Ascending aorta (tissue), 2 donors: Measurements from ENCODE around the gene PLAC1. TPM values are rescaled to one million over a fixed set of nuclear protein-coding genes. Genes with fewer than 3 reads are reported as not detected.

Source experiments
- DNase-seq, 2 donors: peaks; one replicate each; pipeline ENCODE4 v3.0.0-alpha.2; 2019; ENCODE audit warnings: low spot score in 2 of 2
- H3K27ac ChIP-seq, 2 donors: fragments of 200-600 bp; sonication (generic); one replicate each; pipeline ENCODE4 v1.5.1; 2016 to 2017; ENCODE audit warnings: mild to moderate bottlenecking in 1 of 2
- H3K27me3 ChIP-seq: fragments of 200-600 bp; sonication (generic); one replicate; pipeline ENCODE4 v1.5.1; 2017
- H3K36me3 ChIP-seq, 2 donors: fragments of 200-600 bp; sonication (generic); one replicate each; pipeline ENCODE4 v1.5.1; 2016
- H3K4me1 ChIP-seq, 2 donors: fragments of 200-600 bp; sonication (generic); one replicate each; pipeline ENCODE4 v1.5.1; 2016 to 2017; ENCODE audit warnings: mild to moderate bottlenecking in 1 of 2
- H3K4me3 ChIP-seq, 2 donors: fragments of 200-600 bp; sonication (generic); one replicate each; pipeline ENCODE4 v1.5.1; 2016 to 2017; ENCODE audit warnings: mild to moderate bottlenecking in 1 of 2
- H3K9me3 ChIP-seq, 2 donors: fragments of 200-600 bp; sonication (generic); one replicate each; pipeline ENCODE4 v1.5.1; 2016
- CTCF ChIP-seq, 3 experiments: fragments of 200-600 bp in 2 of 3; fragments of 450-650 bp in 1 of 3; sonication (generic) in 2 of 3; IDR thresholded peaks; one replicate each; pipeline ENCODE4 v1.5.1; 2016 to 2019; ENCODE audit warnings: antibody characterized with exemption in 3 of 3, mild to moderate bottlenecking in 1 of 3, moderate library complexity in 1 of 3
- intact Hi-C: fragments of 100-400 bp; cut with DNase I; formaldehyde crosslinking; loops from one replicate; pipeline ENCODE4 v1.15.1; 2023
- total RNA-seq: library from RNA; depleted of rRNA; stranded (reverse); fragments of >200 nt; gene quantifications from one replicate; pipeline ENCODE4 v1.1.0, GENCODE V29; 2016

The PLAC1 gene
- total RNA-seq, 1 donor from 2014 or later: not detected

- no peaks in the 10 kb centered on the region for H3K9me3 ChIP-seq
- no peaks in the 10 kb centered on the region for H3K4me1 ChIP-seq
- no peak for TF ChIP-seq CTCF (IDR thresholded peaks at IDR 0.05)
- no peak overlapping the region for H3K27ac ChIP-seq
- no peaks in the 10 kb centered on the region for H3K27me3 ChIP-seq
- H3K36me3 ChIP-seq: no peaks in the 10 kb centered on the region
- no peak for DNase-seq
- H3K4me3 ChIP-seq: no peak overlapping the region
- intact Hi-C loops: no loop called here
These were observed 19.1 kb upstream of the PLAC1 start for GRCh38 chrX:134677332-134677731.

- Histone ChIP-seq H3K27me3 (no peaks in the 10 kb centered on the region), H3K27ac (no peak overlapping the region), H3K36me3 (no peaks in the 10 kb centered on the region), H3K4me1 (no peaks in the 10 kb centered on the region), H3K9me3 (no peaks in the 10 kb centered on the region), H3K4me3 (no peak overlapping the region)
- no peak for DNase-seq
- TF ChIP-seq CTCF (IDR thresholded peaks at IDR 0.05): no peak
- intact Hi-C loops: no loop called here
These were observed 18.2 kb upstream of the PLAC1 start for GRCh38 chrX:134676436-134676835.

GRCh38 chrX:134673123-134673522 lies 14.9 kb upstream of the PLAC1 start:
- H3K27ac ChIP-seq: no peak overlapping the region
- H3K27me3 ChIP-seq: no peaks in the 10 kb centered on the region
- no peaks in the 10 kb centered on the region for H3K4me1 ChIP-seq
- H3K9me3 ChIP-seq: no peaks in the 10 kb centered on the region
- no peak for DNase-seq
- no peaks in the 10 kb centered on the region for H3K36me3 ChIP-seq
- TF ChIP-seq CTCF (IDR thresholded peaks at IDR 0.05): no peak
- intact Hi-C loops: no loop called here
- H3K4me3 ChIP-seq: no peak overlapping the region

GRCh38 chrX:134672101-134672500 lies 13.8 kb upstream of the PLAC1 start:
- TF ChIP-seq CTCF (IDR thresholded peaks at IDR 0.05): no peak
- Histone ChIP-seq H3K4me3 (no peak overlapping the region), H3K27me3 (no peaks in the 10 kb centered on the region), H3K27ac (no peak overlapping the region), H3K9me3 (no peaks in the 10 kb centered on the region), H3K36me3 (no peaks in the 10 kb centered on the region), H3K4me1 (no peaks in the 10 kb centered on the region)
- intact Hi-C loops: no loop called here
- no peak for DNase-seq

- no peak overlapping the region for H3K4me3 ChIP-seq
- DNase-seq: no peak
- intact Hi-C loops: no loop called here
These were observed 13.0 kb upstream of the PLAC1 start for GRCh38 chrX:134671294-134671693.

More at GRCh38 chrX:134671294-134671693, 13.0 kb upstream of the PLAC1 start:
- Histone ChIP-seq H3K36me3 (no peaks in the 10 kb centered on the region), H3K27ac (no peak overlapping the region), H3K9me3 (no peaks in the 10 kb centered on the region), H3K27me3 (no peaks in the 10 kb centered on the region), H3K4me1 (no peaks in the 10 kb centered on the region)
- TF ChIP-seq CTCF (IDR thresholded peaks at IDR 0.05): no peak
